ENCODE data around the gene MAN2B2. TPM values are rescaled to one million over a fixed set of nuclear protein-coding genes. Genes with fewer than 3 reads are reported as not detected.

Gene MAN2B2
- total RNA-seq, 1 donor from 2014 or later = 18.6 TPM

DNA sequence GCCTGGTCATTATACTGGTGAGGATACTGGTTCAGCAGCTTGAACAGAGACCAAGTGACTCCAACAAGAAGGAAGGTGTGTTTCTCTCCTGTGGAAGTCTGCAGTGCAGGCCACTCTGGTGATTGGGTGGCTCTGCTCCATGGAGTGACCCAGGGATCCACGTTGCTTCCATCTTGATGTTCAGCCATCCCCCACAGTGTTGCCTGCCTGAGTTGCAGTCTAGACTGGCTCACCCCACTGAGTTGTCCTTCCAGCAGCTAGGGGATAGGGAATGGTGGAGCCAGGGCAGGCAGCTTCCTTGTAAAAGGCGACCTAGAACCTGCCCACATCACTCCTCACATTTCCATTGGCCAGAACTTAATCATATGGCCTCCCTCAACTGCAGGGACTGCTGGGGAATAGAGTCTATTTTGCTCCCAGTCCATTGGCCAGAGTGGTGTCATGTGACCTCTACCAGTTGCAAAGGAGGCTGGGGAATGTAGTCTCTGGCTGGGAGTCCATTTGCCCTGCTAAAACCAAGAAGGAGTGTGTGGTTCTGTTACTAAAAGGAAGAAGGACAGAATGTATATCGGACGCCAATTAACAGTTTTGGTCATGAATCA, 8.0 kb downstream of the MAN2B2 start:
- DNase-seq (ENCODE audit: low spot score) = no peak
- intact Hi-C loops (cut with DNase I) = no loop called here

DNA sequence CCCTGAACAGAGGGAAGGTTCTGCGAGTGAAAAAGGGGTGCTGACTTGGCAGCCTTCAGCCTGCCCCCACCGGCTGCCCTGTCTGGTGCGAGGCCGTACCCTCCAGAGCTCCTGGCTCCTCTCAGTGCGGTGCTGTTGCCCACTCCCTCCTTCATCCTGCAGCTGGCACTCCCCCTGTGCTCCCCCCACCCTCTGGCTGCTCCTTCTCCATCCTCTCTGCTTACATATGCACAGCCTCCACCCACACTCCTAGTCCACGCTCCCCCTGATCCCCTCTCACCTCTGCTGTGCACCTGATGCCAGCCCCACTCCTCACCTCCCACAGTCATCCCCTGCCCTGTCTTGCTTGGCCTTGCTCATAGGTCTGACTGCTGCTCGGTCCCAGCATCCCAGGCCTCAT, 9.9 kb downstream of the MAN2B2 start:
- intact Hi-C loops (cut with DNase I) = no loop called here

GRCh38 chr4:6586715-6587325, 11.8 kb downstream of the MAN2B2 start:
- DNase-seq (ENCODE audit: low spot score) = no peak
- intact Hi-C loops (cut with DNase I) = no loop called here

More for the DNA sequence above, 9.9 kb downstream of the MAN2B2 start:
- DNase-seq (ENCODE audit: low spot score) = no peak

DNA sequence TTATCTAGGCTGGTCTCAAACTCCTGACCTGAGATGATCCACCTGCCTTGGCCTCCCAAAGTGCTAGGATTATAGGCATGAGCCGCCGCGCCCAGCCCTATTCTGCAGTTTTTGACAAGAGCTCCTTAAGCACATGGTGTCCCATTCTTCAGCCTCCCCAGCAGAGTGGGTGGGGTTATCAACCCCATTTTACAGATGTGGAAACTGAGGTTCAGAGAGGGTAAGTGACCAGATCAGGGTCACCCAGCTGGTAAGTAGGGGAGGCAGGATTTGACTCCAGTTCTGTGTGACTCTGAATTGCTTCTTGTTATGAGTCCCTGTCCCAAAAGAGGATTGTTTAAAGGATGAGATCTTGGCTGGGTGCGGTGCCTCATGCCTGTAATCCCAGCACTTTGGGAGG, 14.5 kb downstream of the MAN2B2 start:
- intact Hi-C loops (cut with DNase I) = no loop called here
- no peak for DNase-seq (ENCODE audit: low spot score)

DNA sequence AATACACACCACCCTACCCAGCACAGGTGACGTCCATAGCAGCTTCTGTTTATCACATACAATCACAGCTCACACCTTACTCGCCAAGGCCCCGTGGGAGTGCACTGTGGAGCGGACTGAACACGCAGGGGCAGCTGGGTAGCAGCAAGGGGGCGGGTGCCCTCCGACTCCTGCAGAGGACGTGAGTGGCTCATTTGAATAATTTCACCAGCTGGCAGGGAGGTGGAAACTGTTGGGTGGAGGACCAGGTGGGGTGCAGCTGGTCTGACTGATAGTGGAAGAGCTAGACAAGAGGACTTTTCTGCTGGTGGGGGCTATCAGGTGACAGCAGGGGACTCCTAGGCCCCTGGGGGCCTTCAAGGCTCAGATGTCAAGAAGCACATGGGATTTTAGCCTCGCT, 16.3 kb downstream of the MAN2B2 start:
- intact Hi-C loops (cut with DNase I) = no loop called here
- no peak for DNase-seq (ENCODE audit: low spot score)

GRCh38 chr4:6591781-6592180, 16.8 kb downstream of the MAN2B2 start:
- intact Hi-C loops (cut with DNase I) = no loop called here
- no peak for DNase-seq (ENCODE audit: low spot score)

DNA sequence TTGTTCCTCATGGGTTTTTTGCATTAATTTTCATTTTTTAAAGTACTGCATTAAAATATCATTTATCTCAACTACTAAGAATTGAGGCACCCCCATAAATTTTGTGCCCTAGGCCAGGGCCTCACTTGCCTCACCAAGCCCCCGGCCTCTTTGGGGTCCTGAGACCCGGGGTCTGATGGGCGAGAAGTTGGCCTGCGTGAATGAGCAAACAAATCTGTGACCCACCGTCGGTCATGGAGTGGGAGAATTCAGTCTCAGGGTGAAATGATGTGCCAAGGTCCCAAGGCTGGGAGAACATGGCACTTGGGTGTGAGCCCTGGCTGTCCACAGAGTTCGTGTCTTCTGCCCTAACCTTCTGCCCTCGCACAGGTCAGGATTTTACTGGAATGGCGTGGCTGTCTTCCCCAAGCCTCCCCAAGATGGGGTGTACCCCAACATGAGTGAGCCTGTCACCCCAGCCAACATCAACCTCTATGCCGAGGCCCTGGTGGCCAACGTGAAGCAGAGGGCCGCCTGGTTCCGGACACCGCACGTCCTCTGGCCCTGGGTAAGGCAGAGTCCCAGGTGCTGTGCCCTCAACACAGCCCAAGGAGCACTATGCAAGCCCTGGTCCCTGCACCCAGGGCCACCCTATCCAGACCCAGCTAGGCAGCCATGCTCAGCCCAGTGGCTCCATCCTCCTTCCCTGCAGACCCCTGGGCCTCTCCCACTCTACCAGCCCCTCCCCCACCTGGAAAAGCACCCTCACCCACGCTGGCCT, 18.0 kb downstream of the MAN2B2 start:
- intact Hi-C loops (cut with DNase I) = no loop called here
- no peak for DNase-seq (ENCODE audit: low spot score)

GRCh38 chr4:6594341-6594740, 19.4 kb downstream of the MAN2B2 start:
- no peak for DNase-seq (ENCODE audit: low spot score)
- intact Hi-C loops (cut with DNase I) = no loop called here

GRCh38 chr4:6594826-6595355, 19.9 kb downstream of the MAN2B2 start:
- intact Hi-C loops (cut with DNase I) = no loop called here
- no peak for DNase-seq (ENCODE audit: low spot score)

DNA sequence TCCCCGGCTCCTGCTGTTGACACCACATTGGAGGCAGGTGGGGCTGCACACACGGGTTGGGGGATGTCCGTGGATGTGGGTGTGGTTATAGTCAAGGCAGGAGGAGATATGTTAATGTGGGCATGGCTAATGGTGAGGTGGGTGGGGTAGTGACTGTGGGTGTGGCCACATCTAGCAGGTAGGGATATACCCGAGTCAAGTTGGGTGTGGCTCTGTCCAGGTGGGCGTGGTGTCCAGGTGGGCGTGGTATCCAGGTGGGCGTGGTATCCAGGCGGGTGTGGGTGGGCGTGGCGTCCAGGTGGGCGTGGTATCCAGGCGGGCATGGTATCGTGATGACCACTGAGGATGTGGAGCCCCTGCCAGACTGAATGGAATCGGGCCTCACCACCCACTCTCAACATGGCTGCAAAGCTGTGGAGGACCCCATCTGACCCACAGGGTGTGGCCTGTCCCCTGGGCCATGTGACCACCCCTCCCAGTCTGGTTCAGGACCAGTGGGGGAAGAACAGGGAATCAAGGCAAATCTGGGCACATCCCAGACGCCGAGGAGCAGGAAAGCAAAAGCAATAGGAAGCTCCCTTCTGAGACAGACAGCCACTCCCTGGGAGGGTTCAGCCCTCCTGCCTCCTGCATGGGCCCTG, 21.0 kb downstream of the MAN2B2 start:
- no peak for DNase-seq (ENCODE audit: low spot score)
- intact Hi-C loops (cut with DNase I) = no loop called here

DNA sequence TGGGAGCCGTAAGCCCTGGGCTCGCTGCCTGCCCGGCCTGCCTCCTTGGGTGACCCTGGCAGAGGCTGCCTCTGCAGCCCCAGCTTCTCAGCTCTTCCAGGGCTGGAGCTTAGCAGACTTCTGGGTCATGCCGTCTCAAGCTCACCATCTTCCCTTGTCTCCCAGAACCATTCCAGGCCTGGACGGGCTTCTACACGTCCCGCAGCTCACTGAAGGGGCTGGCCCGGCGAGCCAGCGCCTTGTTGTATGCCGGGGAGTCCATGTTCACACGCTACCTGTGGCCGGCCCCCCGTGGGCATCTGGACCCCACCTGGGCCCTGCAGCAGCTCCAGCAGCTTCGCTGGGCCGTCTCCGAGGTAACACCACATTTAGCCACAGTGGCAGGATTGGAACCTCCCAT, 22.0 kb downstream of the MAN2B2 start:
- DNase-seq (ENCODE audit: low spot score) = no peak
- intact Hi-C loops (cut with DNase I) = no loop called here

- no peak for DNase-seq (ENCODE audit: low spot score)
- intact Hi-C loops (cut with DNase I) = no loop called here
Observed at GRCh38 chr4:6598127-6598526, 23.1 kb downstream of the MAN2B2 start.

DNA sequence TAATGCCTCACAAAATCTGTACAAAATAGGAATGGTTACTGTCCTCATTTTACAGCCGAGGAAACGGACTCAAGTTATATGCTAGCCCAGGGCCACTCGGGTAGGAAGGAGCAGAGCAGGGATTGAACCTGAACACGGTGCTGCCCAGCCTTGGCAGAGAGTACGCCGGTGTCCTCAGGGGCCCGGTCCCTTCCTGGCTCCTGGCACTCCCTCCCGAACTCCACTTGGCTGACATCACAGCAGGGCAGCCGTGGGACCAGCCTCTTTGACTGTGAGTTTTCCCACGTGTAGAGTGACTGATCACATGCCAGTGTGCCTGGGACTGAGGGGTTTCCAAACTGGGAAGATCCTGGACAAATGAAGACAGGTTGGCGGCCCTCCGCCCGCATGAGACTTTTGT, 23.7 kb downstream of the MAN2B2 start:
- no peak for DNase-seq (ENCODE audit: low spot score)
- intact Hi-C loops (cut with DNase I) = no loop called here

GRCh38 chr4:6601661-6602250, 26.8 kb downstream of the MAN2B2 start:
- DNase-seq (ENCODE audit: low spot score) = no peak
- intact Hi-C loops (cut with DNase I) = no loop called here

GRCh38 chr4:6602289-6602688, 27.3 kb downstream of the MAN2B2 start:
- intact Hi-C loops (cut with DNase I) = no loop called here
- no peak for DNase-seq (ENCODE audit: low spot score)

DNA sequence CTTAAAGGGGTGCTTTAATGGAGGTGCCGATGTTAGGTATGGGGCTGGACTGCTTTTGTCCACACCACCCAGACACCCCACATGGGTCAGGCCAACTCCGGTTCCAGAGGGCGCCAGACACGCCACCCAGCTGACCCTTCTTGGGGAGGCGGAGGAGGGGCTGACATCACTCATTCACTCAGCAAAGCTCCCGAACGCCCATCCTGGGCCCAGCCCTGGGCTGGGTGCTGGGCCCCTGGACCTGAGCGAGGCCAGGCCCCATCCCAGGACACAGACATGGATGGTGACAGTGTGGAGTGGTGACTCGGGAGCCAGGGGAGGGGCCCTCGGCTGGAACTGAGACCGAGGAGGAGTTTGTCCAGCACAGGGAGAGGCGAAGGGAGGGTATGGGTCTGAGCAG, 28.1 kb downstream of the MAN2B2 start:
- intact Hi-C loops (cut with DNase I) = no loop called here
- no peak for DNase-seq (ENCODE audit: low spot score)

GRCh38 chr4:6605114-6605513, 30.1 kb downstream of the MAN2B2 start:
- DNase-seq (ENCODE audit: low spot score) = no peak
- intact Hi-C loops (cut with DNase I) = no loop called here

- intact Hi-C loops (cut with DNase I) = no loop called here
- DNase-seq (ENCODE audit: low spot score) = no peak
Observed at GRCh38 chr4:6605605-6606004, 30.6 kb downstream of the MAN2B2 start.

DNA sequence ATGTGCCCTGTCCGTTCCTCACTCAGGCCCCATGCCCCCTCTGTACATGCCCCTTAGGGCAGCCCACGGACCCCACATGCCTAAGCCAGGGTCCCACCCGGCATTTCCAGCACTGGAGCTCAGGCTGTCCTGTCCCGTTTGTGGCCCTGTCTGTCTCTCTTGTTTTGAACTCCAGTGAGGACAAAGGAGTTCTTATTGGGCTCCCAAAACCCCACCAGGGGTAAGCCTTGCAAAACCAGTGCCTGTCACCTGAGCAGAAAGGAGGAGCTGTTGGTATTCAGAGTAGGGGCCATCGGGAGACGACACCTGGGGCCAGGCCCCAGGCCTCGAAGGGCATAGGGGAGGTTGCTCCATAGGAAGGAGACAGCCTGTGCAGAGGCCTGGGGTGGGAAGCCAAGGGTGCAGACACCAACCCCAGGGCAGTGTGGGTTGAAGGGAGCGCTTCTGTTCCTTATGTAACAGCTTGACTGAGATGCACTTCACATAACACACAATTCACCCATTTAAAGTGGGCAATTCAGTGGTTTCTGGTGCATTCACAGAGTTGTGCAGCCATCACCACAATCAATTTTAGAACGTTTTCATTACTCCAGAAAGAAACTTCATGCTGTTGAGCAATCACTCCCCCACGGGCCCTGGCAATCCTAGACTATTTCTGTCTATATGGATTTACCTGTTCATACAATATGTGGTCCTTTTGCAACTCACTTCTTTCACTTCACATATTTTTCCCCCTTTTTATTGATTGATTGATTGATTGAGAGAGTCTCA, 31.7 kb downstream of the MAN2B2 start:
- DNase-seq (ENCODE audit: low spot score) = no peak
- intact Hi-C loops (cut with DNase I) = no loop called here

All from cardiac septum (tissue), 1 donor.